H1 (cell line): Measurements from ENCODE around the gene RPGR. TPM values are rescaled to one million over a fixed set of nuclear protein-coding genes. Genes with fewer than 3 reads are reported as not detected.

Experiments
- CTCF ChIA-PET: fragments of 300-600 bp; sonication (Branson Sonifier 250); formaldehyde crosslinking; loops from one replicate; lab custom pipeline; 2021; ENCODE audit not compliant: partially characterized antibody; lab: Charles Lee
- POLR2A ChIA-PET: fragments of 300-600 bp; sonication (Branson Sonifier 250); formaldehyde crosslinking; loops from one replicate; lab custom pipeline; 2021; ENCODE audit warnings: inconsistent platforms; ENCODE audit not compliant: partially characterized antibody; lab: Charles Lee
- DNase-seq, 2 experiments: peaks; one replicate each; pipeline versions ENCODE4 v3.0.0 to v3.0.0-alpha.2; 2010 to 2022; ENCODE audit warnings: low spot score in 2 of 2, low read depth in 1 of 2, mixed read lengths in 1 of 2
- FAIRE-seq: peaks from 2 replicates; lab custom pipeline; 2011; peaks lifted over from hg19 to GRCh38; lab: Jason Lieb, UNC
- H2AFZ ChIP-seq: 2 replicates; pipeline ENCODE4 v1.8.1; 2012; ENCODE audit warnings: low read length, inconsistent platforms
- H2AK5ac ChIP-seq: 2 replicates; pipeline ENCODE4 v1.6.1; 2013; ENCODE audit warnings: low read depth, low read length
- H2BK120ac ChIP-seq: replicated peaks from 2 replicates; pipeline ENCODE3; 2013; ENCODE audit warnings: low read depth, low read length, inconsistent platforms
- H2BK12ac ChIP-seq: 2 replicates; pipeline ENCODE4 v1.6.1; 2013; ENCODE audit warnings: low read depth, low read length
- H2BK15ac ChIP-seq: 2 replicates; pipeline ENCODE4 v1.6.1; 2013; ENCODE audit warnings: low read length
- H2BK20ac ChIP-seq: 2 replicates; pipeline ENCODE4 v1.6.1; 2013; ENCODE audit warnings: low read length
- H2BK5ac ChIP-seq: 2 replicates; pipeline ENCODE4 v1.6.1; 2013; ENCODE audit warnings: low read depth, low read length
- H3K14ac ChIP-seq: 2 replicates; pipeline ENCODE4 v1.6.1; 2013; ENCODE audit warnings: inconsistent platforms; ENCODE audit not compliant: insufficient read length
- H3K18ac ChIP-seq: 2 replicates; pipeline ENCODE4 v1.6.1; 2013; ENCODE audit warnings: low read length; ENCODE audit errors: extremely low read depth
- H3K23ac ChIP-seq: 2 replicates; pipeline ENCODE4 v1.6.1; 2013; ENCODE audit warnings: inconsistent platforms; ENCODE audit not compliant: insufficient read length
- H3K23me2 ChIP-seq: 2 replicates; pipeline ENCODE4 v1.6.1; 2013; ENCODE audit warnings: low read depth, low read length
- H3K27ac ChIP-seq: 2 replicates; pipeline ENCODE4 v1.6.1; 2011; ENCODE audit warnings: low read depth, low read length, inconsistent platforms
- H3K27me3 ChIP-seq, 4 experiments: replicated peaks in 1 of 4; 1 replicate in 1 of 4; 2 replicates in 3 of 4; pipeline versions ENCODE4 v1.6.1 to v1.8.1; 2011 to 2013; ENCODE audit warnings: low read length in 3 of 4, mild to moderate bottlenecking in 3 of 4, inconsistent platforms in 2 of 4, mixed read lengths in 2 of 4, moderate library complexity in 1 of 4; ENCODE audit not compliant: control insufficient read depth in 3 of 4, insufficient read depth in 3 of 4; ENCODE audit errors: extremely low read depth in 1 of 4
- H3K36me3 ChIP-seq, 4 experiments: 2 replicates each; pipeline versions ENCODE4 v1.6.1 to v1.8.1; 2011 to 2013; ENCODE audit warnings: mild to moderate bottlenecking in 4 of 4, low read length in 3 of 4, moderate library complexity in 2 of 4, control low read depth in 1 of 4, inconsistent platforms in 1 of 4; ENCODE audit not compliant: insufficient read depth in 4 of 4, control insufficient read depth in 2 of 4
- H3K4ac ChIP-seq: replicated peaks from 2 replicates; pipeline ENCODE3; 2013; ENCODE audit warnings: low read length, low read depth, mixed read lengths, inconsistent platforms; ENCODE audit not compliant: insufficient read length
- H3K4me1 ChIP-seq, 4 experiments: replicated peaks in 1 of 4; 1 replicate in 1 of 4; 2 replicates in 3 of 4; pipeline versions ENCODE4 v1.6.1 to v1.8.1; 2011 to 2013; ENCODE audit warnings: low read length in 3 of 4, inconsistent platforms in 2 of 4, mixed read lengths in 1 of 4; ENCODE audit not compliant: insufficient read depth in 4 of 4, control insufficient read depth in 3 of 4
- H3K4me2 ChIP-seq, 2 experiments: 2 replicates each; pipeline versions ENCODE4 v1.6.1 to v1.8.1; 2011 to 2013; ENCODE audit warnings: low read depth in 2 of 2, low read length in 2 of 2, control low read depth in 1 of 2, inconsistent platforms in 1 of 2, mild to moderate bottlenecking in 1 of 2; ENCODE audit not compliant: insufficient read depth in 1 of 2
- H3K4me3 ChIP-seq, 4 experiments: fragments of 200-600, 300-600 bp in 1 of 4; sonication (generic), shearing (Covaris generic), sonication (Bioruptor Twin) in 1 of 4; 2 replicates each; pipeline versions ENCODE4 v1.5.1 to v1.8.1; 2011 to 2016; ENCODE audit warnings: low read length in 4 of 4, low read depth in 3 of 4, control low read depth in 2 of 4, inconsistent platforms in 2 of 4, mild to moderate bottlenecking in 2 of 4, mixed read lengths in 1 of 4, moderate library complexity in 1 of 4; ENCODE audit not compliant: insufficient read depth in 2 of 4; ENCODE audit errors: extremely low read depth in 1 of 4
- H3K56ac ChIP-seq: replicated peaks from 2 replicates; pipeline ENCODE3; 2013; ENCODE audit warnings: low read depth, mild to moderate bottlenecking, mixed read lengths, low read length, inconsistent platforms; ENCODE audit not compliant: insufficient read length
- H3K79me1 ChIP-seq: 2 replicates; pipeline ENCODE4 v1.6.1; 2013; ENCODE audit warnings: low read depth, low read length, control low read depth
- H3K79me2 ChIP-seq, 2 experiments: 2 replicates each; pipeline versions ENCODE4 v1.6.1 to v1.8.1; 2012 to 2013; ENCODE audit warnings: low read length in 2 of 2, mild to moderate bottlenecking in 2 of 2, inconsistent platforms in 1 of 2; ENCODE audit not compliant: insufficient read depth in 2 of 2, control insufficient read depth in 1 of 2
- H3K9ac ChIP-seq, 4 experiments: replicated peaks in 1 of 4; 1 replicate in 1 of 4; 2 replicates in 3 of 4; pipeline versions ENCODE4 v1.6.1 to v1.8.1; 2011 to 2013; ENCODE audit warnings: low read depth in 3 of 4, low read length in 3 of 4, control low read depth in 2 of 4, mild to moderate bottlenecking in 2 of 4, moderate library complexity in 2 of 4, inconsistent platforms in 1 of 4; ENCODE audit errors: extremely low read depth in 1 of 4
- H3K9me3 ChIP-seq, 2 experiments: 2 replicates each; pipeline versions ENCODE4 v1.6.1 to v1.8.1; 2012 to 2013; ENCODE audit warnings: mild to moderate bottlenecking in 2 of 2, moderate library complexity in 2 of 2, control low read depth in 1 of 2, inconsistent platforms in 1 of 2, low read depth in 1 of 2, low read length in 1 of 2, mixed read lengths in 1 of 2; ENCODE audit not compliant: insufficient read depth in 2 of 2
- H4K20me1 ChIP-seq, 2 experiments: replicated peaks in 1 of 2; 2 replicates each; pipeline versions ENCODE3 to v1.8.1; 2011 to 2013; ENCODE audit warnings: inconsistent platforms in 2 of 2, low read length in 2 of 2, mild to moderate bottlenecking in 1 of 2; ENCODE audit not compliant: insufficient read depth in 2 of 2, control insufficient read depth in 1 of 2
- H4K5ac ChIP-seq: 2 replicates; pipeline ENCODE4 v1.6.1; 2013; ENCODE audit warnings: low read length, low read depth, mixed read lengths, inconsistent platforms; ENCODE audit not compliant: insufficient read length
- H4K8ac ChIP-seq: 2 replicates; pipeline ENCODE4 v1.8.0; 2013; ENCODE audit warnings: mild to moderate bottlenecking, moderate library complexity, low read length, inconsistent platforms; ENCODE audit not compliant: insufficient read depth; ENCODE audit errors: extremely low read depth
- H4K91ac ChIP-seq: replicated peaks from 2 replicates; pipeline ENCODE3; 2013; ENCODE audit warnings: low read length, mixed read lengths, inconsistent platforms; ENCODE audit not compliant: insufficient read length
- ASH2L ChIP-seq: fragments of 200-600, 300-600 bp; sonication (generic); IDR thresholded peaks from one replicate; pipeline ENCODE4 v1.7.1; 2017; ENCODE audit warnings: low read length
- BRCA1 ChIP-seq: IDR thresholded peaks from 2 replicates; pipeline ENCODE4 v1.6.1; 2012; ENCODE audit warnings: low read depth, low read length, improper control_type of control experiment
- CHD1 ChIP-seq: IDR thresholded peaks from 2 replicates; pipeline ENCODE4 v1.6.1; 2012; ENCODE audit warnings: low read depth, low read length, improper control_type of control experiment
- CTBP2 ChIP-seq: IDR thresholded peaks from 2 replicates; pipeline ENCODE4 v1.7.0; 2011; ENCODE audit warnings: borderline replicate concordance, mild to moderate bottlenecking, moderate library complexity, mixed read lengths, low read length; ENCODE audit not compliant: insufficient read depth, insufficient read length
- JUN ChIP-seq: IDR thresholded peaks from 2 replicates; pipeline ENCODE4 v1.6.1; 2011; ENCODE audit warnings: low read depth, mild to moderate bottlenecking, improper control_type of control experiment, low read length
- NRF1 ChIP-seq: IDR thresholded peaks from 2 replicates; pipeline ENCODE4 v1.6.1; 2011; ENCODE audit warnings: mild to moderate bottlenecking, low read depth, low read length, improper control_type of control experiment
- POLR2A ChIP-seq, 2 experiments: IDR thresholded peaks; 1 replicate in 1 of 2; 2 replicates in 1 of 2; pipeline ENCODE4 v1.6.1; 2011; ENCODE audit warnings: low read depth in 2 of 2, low read length in 2 of 2, mild to moderate bottlenecking in 2 of 2; ENCODE audit errors: control extremely low read depth in 1 of 2
- SUZ12 ChIP-seq: fragments of 200-600 bp; sonication (generic); IDR thresholded peaks from 2 replicates; pipeline ENCODE4 v1.6.1; 2012; ENCODE audit warnings: mild to moderate bottlenecking, inconsistent platforms, low read length, moderate library complexity, mixed read lengths
- TAF7 ChIP-seq: optimal IDR thresholded peaks from 2 replicates; pipeline ENCODE3; 2011; ENCODE audit warnings: low read depth, mild to moderate bottlenecking, inconsistent platforms, low read length, moderate library complexity, borderline replicate concordance
- TBP ChIP-seq: IDR thresholded peaks from 2 replicates; pipeline ENCODE4 v1.6.1; 2011; ENCODE audit warnings: low read depth, low read length, improper control_type of control experiment
- WGBS, 2 experiments: shearing (Covaris generic) in 1 of 2; methylation state at CpG; one replicate each; pipeline versions ENCODE4 v1.1.6 to v1.1.7; 2013 to 2015; ENCODE audit warnings: low lambda C conversion rate in 2 of 2, mixed read lengths in 2 of 2, inconsistent platforms in 1 of 2, low coverage in 1 of 2, missing lambda C conversion rate in 1 of 2; ENCODE audit not compliant: insufficient replicate concordance in 2 of 2, insufficient coverage in 1 of 2, insufficient read length in 1 of 2; ENCODE audit errors: extremely low coverage in 1 of 2, missing lambda C conversion rate in 1 of 2; 5-methylcytosine and 5-hydroxymethylcytosine counted together
- polyA plus RNA-seq, 7 experiments: library from polyadenylated mRNA; depleted of rRNA in 3 of 7; stranded (reverse) in 5 of 7; unstranded in 2 of 7; fragments of >200 nt in 5 of 7; fragments of 200-250 nt in 2 of 7; gene quantifications; 1 replicate in 5 of 7; 2 replicates in 1 of 7; 4 replicates in 1 of 7; pipeline versions ENCODE4 v1.2.1 to v1.2.3, GENCODE V29; 2011 to 2013; ENCODE audit warnings: missing spikeins in 2 of 7, mixed read lengths in 2 of 7
- total RNA-seq: library from RNA; stranded (reverse); fragmentation: NEBNext Ultra II Directional; extraction: Animal tissue kit (Norgen Biotek cat#: 25700); gene quantifications from 2 replicates; pipeline ENCODE4 v1.2.1, GENCODE V29; 2021
- TF ChIP-seq, protein P1 (sequence below): IDR thresholded peaks from 2 replicates; pipeline ENCODE4 v1.6.1; 2012; ENCODE audit warnings: inconsistent platforms
- TF ChIP-seq, protein P2 (sequence below): IDR thresholded peaks from 2 replicates; pipeline ENCODE4 v1.6.1; 2012; ENCODE audit warnings: low read length, inconsistent platforms

The RPGR gene
- total and polyA plus RNA-seq, 2 of the 8 experiments (the other 6 are each of a cell fraction or from before 2014, with no cell fraction given) = 1.6 to 10.0 TPM

GRCh38 chrX:38311743-38312142 is 15.6 kb downstream of the RPGR start:
- no peak overlapping the region for H4K8ac ChIP-seq
- no peaks in the 10 kb centered on the region for H3K27me3 ChIP-seq
- DNase-seq (no peak), FAIRE-seq (no peak)
- H3K4me1 ChIP-seq = no peaks in the 10 kb centered on the region
- H2BK20ac ChIP-seq = no peak overlapping the region
- no peak overlapping the region for H2AFZ ChIP-seq
- H4K91ac ChIP-seq = no peak overlapping the region
- H4K20me1 ChIP-seq = no peaks in the 10 kb centered on the region
- H3K9ac ChIP-seq = no peak overlapping the region
- no peak overlapping the region for H3K27ac ChIP-seq
- ChIA-PET CTCF (no interaction called here), POLR2A (no interaction called here)
- WGBS, 2 experiments = 100% methylated on average over 2 of the region's 2 CpGs; no CpG with 5 or more reads in 1 of the 2 experiments
- peaks cover 0 to 3% (median 0%) of the 10 kb centered on the region in 4 experiments; a peak in 2 of 8 replicates for H3K36me3 ChIP-seq
- no peak overlapping the region for H2BK5ac ChIP-seq
- TF ChIP-seq POLR2A (IDR thresholded peaks at IDR 0.05; ENCODE audit: control extremely low read depth in 1 of 2, low read depth in 2 of 2, low read length in 2 of 2) = no peak
- no peak for TF ChIP-seq BRCA1
- TF ChIP-seq, protein P1, sequence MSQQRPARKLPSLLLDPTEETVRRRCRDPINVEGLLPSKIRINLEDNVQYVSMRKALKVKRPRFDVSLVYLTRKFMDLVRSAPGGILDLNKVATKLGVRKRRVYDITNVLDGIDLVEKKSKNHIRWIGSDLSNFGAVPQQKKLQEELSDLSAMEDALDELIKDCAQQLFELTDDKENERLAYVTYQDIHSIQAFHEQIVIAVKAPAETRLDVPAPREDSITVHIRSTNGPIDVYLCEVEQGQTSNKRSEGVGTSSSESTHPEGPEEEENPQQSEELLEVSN = no peak
- no peak for TF ChIP-seq CTBP2
- no peak for TF ChIP-seq TBP
- TF ChIP-seq TAF7 = no peak
- TF ChIP-seq, protein P2, sequence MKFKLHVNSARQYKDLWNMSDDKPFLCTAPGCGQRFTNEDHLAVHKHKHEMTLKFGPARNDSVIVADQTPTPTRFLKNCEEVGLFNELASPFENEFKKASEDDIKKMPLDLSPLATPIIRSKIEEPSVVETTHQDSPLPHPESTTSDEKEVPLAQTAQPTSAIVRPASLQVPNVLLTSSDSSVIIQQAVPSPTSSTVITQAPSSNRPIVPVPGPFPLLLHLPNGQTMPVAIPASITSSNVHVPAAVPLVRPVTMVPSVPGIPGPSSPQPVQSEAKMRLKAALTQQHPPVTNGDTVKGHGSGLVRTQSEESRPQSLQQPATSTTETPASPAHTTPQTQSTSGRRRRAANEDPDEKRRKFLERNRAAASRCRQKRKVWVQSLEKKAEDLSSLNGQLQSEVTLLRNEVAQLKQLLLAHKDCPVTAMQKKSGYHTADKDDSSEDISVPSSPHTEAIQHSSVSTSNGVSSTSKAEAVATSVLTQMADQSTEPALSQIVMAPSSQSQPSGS = no peak
- TF ChIP-seq SUZ12 = no peak
- TF ChIP-seq JUN = no peak
- no peak for TF ChIP-seq CHD1
- no peak for TF ChIP-seq ASH2L
- no peak for TF ChIP-seq NRF1
- H2BK15ac ChIP-seq = no peak overlapping the region
- H3K79me1 ChIP-seq = no peaks in the 10 kb centered on the region
- H3K23me2 ChIP-seq = no peaks in the 10 kb centered on the region
- no peak overlapping the region for H3K4me3 ChIP-seq
- H3K79me2 ChIP-seq = no peaks in the 10 kb centered on the region
- no peak overlapping the region for H4K5ac ChIP-seq
- no peak overlapping the region for H2AK5ac ChIP-seq
- H3K4ac ChIP-seq = no peak overlapping the region
- H3K14ac ChIP-seq = no peak overlapping the region
- H2BK12ac ChIP-seq = no peak overlapping the region
- no peak overlapping the region for H3K56ac ChIP-seq
- H3K18ac ChIP-seq = no peak overlapping the region
- H3K23ac ChIP-seq = no peak overlapping the region
- H3K9me3 ChIP-seq = no peaks in the 10 kb centered on the region
- H2BK120ac ChIP-seq = no peak overlapping the region
- no peak overlapping the region for H3K4me2 ChIP-seq
